GM12801 (cell line): ENCODE results near the gene PKMYT1.

Experiments
- CTCF ChIP-seq: IDR thresholded peaks from one replicate; pipeline ENCODE4 v1.5.1; 2011; ENCODE audit warnings: control low read depth; ENCODE audit not compliant: insufficient read length; ENCODE audit errors: extremely low read depth

The PKMYT1 gene

GRCh38 chr16:2980227-2981176, at the start of gene PKMYT1:
Gene PKMYT1 (minus strand): TSS chr16:2980446. CDS start chr16:2979657, 789 bp downstream.
- TF ChIP-seq CTCF, result no peak

- no peak for TF ChIP-seq CTCF
Measured at GRCh38 chr16:3029491-3030221, 49.4 kb upstream of the PKMYT1 start.

- TF ChIP-seq CTCF, result no peak
Measured at GRCh38 chr16:3028716-3029319, 48.6 kb upstream of the PKMYT1 start.

- no peak for TF ChIP-seq CTCF
Measured at GRCh38 chr16:3027983-3028715, 47.9 kb upstream of the PKMYT1 start.

GRCh38 chr16:3027489-3027795, 47.2 kb upstream of the PKMYT1 start:
- TF ChIP-seq CTCF, result no peak

GRCh38 chr16:3026609-3027488, 46.6 kb upstream of the PKMYT1 start:
- TF ChIP-seq CTCF, result no peak
